MM.1S (cell line): ENCODE measurements around the gene IMMT.

ENCODE experiments used
- EZH2 ChIP-seq: fragments of 300-600 bp; sonication (generic); optimal IDR thresholded peaks from 2 replicates; pipeline ENCODE3; 2017; ENCODE audit warnings: low read depth, mild to moderate bottlenecking, antibody characterized with exemption, low read length, mixed read lengths
- EZH2phosphoT487 ChIP-seq: fragments of 300-600 bp; sonication (generic); IDR thresholded peaks from 2 replicates; pipeline ENCODE4 v1.6.1; 2018; ENCODE audit warnings: antibody characterized with exemption, low read length
- TF ChIP-seq, protein P1 (sequence below): fragments of 300-600 bp; sonication (generic); IDR thresholded peaks from 2 replicates; pipeline ENCODE4 v1.5.1; 2016; ENCODE audit warnings: antibody characterized with exemption, low read length, mixed read lengths

DNA sequence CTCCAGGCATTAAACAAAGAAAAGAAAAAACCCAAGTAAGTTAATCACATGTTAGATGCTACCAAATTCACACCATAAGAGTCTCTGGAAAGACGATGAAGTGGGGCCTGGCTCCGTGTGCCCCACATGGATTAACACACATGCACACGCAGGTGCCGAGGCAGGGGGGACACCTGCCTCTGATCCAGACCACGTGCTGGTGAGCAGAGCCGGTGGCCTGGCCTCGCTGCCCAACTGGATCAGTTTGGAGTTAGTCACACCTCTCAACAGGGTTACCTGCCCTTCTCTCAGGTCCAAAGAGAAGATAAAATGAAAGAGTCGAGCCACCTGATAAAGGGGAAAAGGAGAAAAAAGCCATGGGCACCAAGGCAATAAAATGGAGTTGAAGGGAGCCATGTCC, 44.5 kb upstream of the IMMT start:
- TF ChIP-seq, protein P1, sequence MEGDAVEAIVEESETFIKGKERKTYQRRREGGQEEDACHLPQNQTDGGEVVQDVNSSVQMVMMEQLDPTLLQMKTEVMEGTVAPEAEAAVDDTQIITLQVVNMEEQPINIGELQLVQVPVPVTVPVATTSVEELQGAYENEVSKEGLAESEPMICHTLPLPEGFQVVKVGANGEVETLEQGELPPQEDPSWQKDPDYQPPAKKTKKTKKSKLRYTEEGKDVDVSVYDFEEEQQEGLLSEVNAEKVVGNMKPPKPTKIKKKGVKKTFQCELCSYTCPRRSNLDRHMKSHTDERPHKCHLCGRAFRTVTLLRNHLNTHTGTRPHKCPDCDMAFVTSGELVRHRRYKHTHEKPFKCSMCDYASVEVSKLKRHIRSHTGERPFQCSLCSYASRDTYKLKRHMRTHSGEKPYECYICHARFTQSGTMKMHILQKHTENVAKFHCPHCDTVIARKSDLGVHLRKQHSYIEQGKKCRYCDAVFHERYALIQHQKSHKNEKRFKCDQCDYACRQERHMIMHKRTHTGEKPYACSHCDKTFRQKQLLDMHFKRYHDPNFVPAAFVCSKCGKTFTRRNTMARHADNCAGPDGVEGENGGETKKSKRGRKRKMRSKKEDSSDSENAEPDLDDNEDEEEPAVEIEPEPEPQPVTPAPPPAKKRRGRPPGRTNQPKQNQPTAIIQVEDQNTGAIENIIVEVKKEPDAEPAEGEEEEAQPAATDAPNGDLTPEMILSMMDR = no peak
- TF ChIP-seq EZH2 (no peak), EZH2phosphoT487 (no peak)
